K562 (cell line): ENCODE measurements around the gene ATOH1. TPM values are rescaled to one million over a fixed set of nuclear protein-coding genes. Genes with fewer than 3 reads are reported as not detected.

Experiments used
- ATAC-seq: fragments of 200-7000 bp; cut with Tn5 transposase; 3 replicates; pipeline ENCODE4 v1.9.1; 2020; ENCODE audit warnings: moderate library complexity
- BruUV-seq: library from RNA; stranded (reverse); fragments of 400-500 nt; replicated peaks from 2 replicates; lab custom pipeline; 2021; lab: Mats Ljungman, UMichigan
- CTCF ChIA-PET: fragments of 300-600 bp; formaldehyde crosslinking; extraction: SDS; loops from one replicate; lab custom pipeline; 2021; ENCODE audit warnings: low intra/inter-chr PET ratio; lab: Yijun Ruan, JAX
- POLR2A ChIA-PET: fragments of 300-600, 350-650 bp; sonication (Branson Sonifier 250); formaldehyde crosslinking; extraction: SDS; loops from one replicate; lab custom pipeline; 2021; ENCODE audit warnings: antibody characterized with exemption, inconsistent platforms; lab: Yijun Ruan, JAX
- DNase-seq, 4 experiments: peaks; one replicate each; pipeline versions ENCODE4 v3.0.0 to v3.0.0-alpha.2; 2011 to 2018; ENCODE audit warnings: low spot score in 3 of 4, mixed read lengths in 3 of 4; ENCODE audit errors: extremely low read depth in 1 of 4
- FAIRE-seq: peaks from 2 replicates; lab custom pipeline; 2011; peaks lifted over from hg19 to GRCh38; lab: Jason Lieb, UNC
- H2AFZ ChIP-seq: 2 replicates; pipeline ENCODE4 v1.6.0; 2011; ENCODE audit warnings: low read depth, low read length, control low read depth, inconsistent platforms
- H3K27ac ChIP-seq: fragments of 200-600 bp; 3 replicates; pipeline ENCODE4 v1.8.0; 2011; ENCODE audit warnings: low read depth, mild to moderate bottlenecking, control low read depth, inconsistent platforms, low read length, moderate library complexity, mixed read lengths; ENCODE audit errors: extremely low read depth
- H3K27me3 ChIP-seq, 2 experiments: fragments of 300-600 bp in 1 of 2; 2 replicates in 1 of 2; 3 replicates in 1 of 2; pipeline versions ENCODE4 v1.6.0 to v1.8.0; 2011; ENCODE audit warnings: inconsistent platforms in 2 of 2, low read length in 2 of 2, mild to moderate bottlenecking in 1 of 2, mixed read lengths in 1 of 2, moderate library complexity in 1 of 2; ENCODE audit not compliant: control insufficient read depth in 2 of 2, insufficient read depth in 2 of 2
- H3K36me3 ChIP-seq: fragments of 300-600 bp; 3 replicates; pipeline ENCODE4 v1.8.0; 2011; ENCODE audit warnings: mild to moderate bottlenecking, low read length, inconsistent platforms; ENCODE audit not compliant: control insufficient read depth, insufficient read depth
- H3K4me1 ChIP-seq, 2 experiments: fragments of 200-600 bp in 1 of 2; replicated peaks in 1 of 2; 2 replicates in 1 of 2; 3 replicates in 1 of 2; pipeline versions ENCODE4 v1.5.1 to v1.8.0; 2011; ENCODE audit warnings: inconsistent platforms in 2 of 2, low read length in 2 of 2, mild to moderate bottlenecking in 1 of 2, mixed read lengths in 1 of 2, moderate library complexity in 1 of 2; ENCODE audit not compliant: control insufficient read depth in 2 of 2, insufficient read depth in 2 of 2
- H3K4me2 ChIP-seq: 2 replicates; pipeline ENCODE4 v1.6.1; 2011; ENCODE audit warnings: low read length, control low read depth, inconsistent platforms, mixed read lengths; ENCODE audit not compliant: insufficient read depth
- H3K4me3 ChIP-seq: fragments of 200-600 bp; sonication (generic), shearing (Covaris generic); 2 replicates; pipeline ENCODE4 v1.5.1; 2016; ENCODE audit warnings: control low read depth, inconsistent platforms
- H3K79me2 ChIP-seq: fragments of 200-600 bp; 3 replicates; pipeline ENCODE4 v1.8.0; 2011; ENCODE audit warnings: low read length, inconsistent platforms; ENCODE audit not compliant: control insufficient read depth, insufficient read depth
- H3K9ac ChIP-seq, 2 experiments: 2 replicates each; pipeline versions ENCODE4 v1.6.0 to v1.6.1; 2011; ENCODE audit warnings: low read depth in 2 of 2, low read length in 2 of 2, control low read depth in 1 of 2, inconsistent platforms in 1 of 2, mild to moderate bottlenecking in 1 of 2, mixed read lengths in 1 of 2; ENCODE audit not compliant: insufficient read depth in 1 of 2
- H3K9me1 ChIP-seq: one replicate; pipeline ENCODE4 v1.6.0; 2011; ENCODE audit warnings: inconsistent platforms, mild to moderate bottlenecking, low read length, moderate library complexity; ENCODE audit not compliant: control insufficient read depth, insufficient read depth
- H3K9me3 ChIP-seq: replicated peaks from 2 replicates; pipeline ENCODE4 v1.5.1; 2011; ENCODE audit warnings: low read depth, low read length, inconsistent platforms; ENCODE audit not compliant: control insufficient read depth, insufficient read depth
- H4K20me1 ChIP-seq: replicated peaks from 2 replicates; pipeline ENCODE4 v1.6.1; 2011; ENCODE audit warnings: low read length, inconsistent platforms, mixed read lengths; ENCODE audit not compliant: control insufficient read depth, insufficient read depth
- CBX2 ChIP-seq: fragments of 200-600 bp; sonication (generic); IDR thresholded peaks from one replicate; pipeline ENCODE4 v1.6.1; 2012; ENCODE audit warnings: mild to moderate bottlenecking, low read length, inconsistent platforms; ENCODE audit not compliant: insufficient read depth, poor library complexity, severe bottlenecking
- CSDE1 ChIP-seq, 2 experiments: fragments of 450-650 bp; IDR thresholded peaks; 2 replicates each; pipeline ENCODE4 v1.6.1; 2016; ENCODE audit warnings: mild to moderate bottlenecking in 1 of 2
- DMBX1 ChIP-seq: fragments of 250-450 bp; sonication (Bioruptor Pico); IDR thresholded peaks from 2 replicates; pipeline ENCODE4 v1.8.0; 2022; ENCODE audit warnings: inconsistent platforms, mild to moderate bottlenecking, moderate library complexity, borderline replicate concordance
- ELF2 ChIP-seq: fragments of 250-450 bp; sonication (Bioruptor Pico); IDR thresholded peaks from 2 replicates; pipeline ENCODE4 v1.5.0; 2021; ENCODE audit warnings: mild to moderate bottlenecking
- FOXJ3 ChIP-seq: sonication (generic); formaldehyde crosslinking; IDR thresholded peaks from 2 replicates; pipeline ENCODE4 v1.4.0; 2020; ENCODE audit warnings: mild to moderate bottlenecking, missing genetic modification reagents
- GMEB1 ChIP-seq: fragments of 250-450 bp; sonication (Bioruptor Pico); IDR thresholded peaks from 2 replicates; pipeline ENCODE4 v1.4.0; 2020; ENCODE audit warnings: mild to moderate bottlenecking
- NCOA4 ChIP-seq: fragments of 450-650 bp; IDR thresholded peaks from 2 replicates; pipeline ENCODE4 v1.6.1; 2018; ENCODE audit warnings: mild to moderate bottlenecking; ENCODE audit not compliant: partially characterized antibody
- NFYB ChIP-seq: IDR thresholded peaks from 2 replicates; pipeline ENCODE4 v1.6.1; 2011; ENCODE audit warnings: mild to moderate bottlenecking, moderate library complexity; ENCODE audit not compliant: insufficient read length; ENCODE audit errors: extremely low read depth
- PTRF ChIP-seq: fragments of 450-650 bp; IDR thresholded peaks from 2 replicates; pipeline ENCODE4 v1.6.1; 2016; ENCODE audit warnings: mild to moderate bottlenecking, missing genetic modification characterization, missing compliant biosample characterization
- RBM14 ChIP-seq: fragments of 200-400 bp; formaldehyde crosslinking; IDR thresholded peaks from 2 replicates; pipeline ENCODE4 v1.6.1; 2018; ENCODE audit warnings: low read depth, mild to moderate bottlenecking, low read length, moderate library complexity, borderline replicate concordance; ENCODE audit not compliant: insufficient read depth
- RBM25 ChIP-seq: fragments of 200-400 bp; formaldehyde crosslinking; IDR thresholded peaks from 2 replicates; pipeline ENCODE4 v1.6.1; 2018; ENCODE audit warnings: low read length, low read depth, moderate library complexity; ENCODE audit not compliant: severe bottlenecking
- SAFB2 ChIP-seq: fragments of 200-400 bp; formaldehyde crosslinking; IDR thresholded peaks from 2 replicates; pipeline ENCODE4 v1.6.1; 2018; ENCODE audit warnings: borderline replicate concordance, low read length, low read depth, moderate library complexity; ENCODE audit not compliant: severe bottlenecking
- TGIF2 ChIP-seq: sonication (generic); formaldehyde crosslinking; IDR thresholded peaks from 2 replicates; pipeline ENCODE4 v1.8.1; 2022; ENCODE audit warnings: mild to moderate bottlenecking, missing genetic modification reagents, moderate library complexity
- XRCC5 ChIP-seq: fragments of 200-400 bp; formaldehyde crosslinking; IDR thresholded peaks from 2 replicates; pipeline ENCODE4 v1.6.1; 2017; ENCODE audit warnings: low read depth, mild to moderate bottlenecking, low read length
- ZNF280A ChIP-seq: fragments of 450-650 bp; IDR thresholded peaks from 2 replicates; pipeline ENCODE4 v1.6.1; 2018; ENCODE audit warnings: mild to moderate bottlenecking, low read depth; ENCODE audit not compliant: partially characterized antibody
- ZNF644 ChIP-seq: fragments of 200-800 bp; sonication (Bioruptor generic); IDR thresholded peaks from 2 replicates; pipeline ENCODE4 v1.6.1; 2016; ENCODE audit warnings: low read depth, missing genetic modification characterization, missing compliant biosample characterization
- ZNF77 ChIP-seq: fragments of 250-450 bp; sonication (Bioruptor Pico); IDR thresholded peaks from 2 replicates; pipeline ENCODE4 v1.5.0; 2020
- WGBS: fragments of 100-300 bp; shearing (Covaris generic); methylation state at CpG from one replicate; pipeline ENCODE4 v1.1.6; 2016; ENCODE audit warnings: low coverage, mixed read lengths; ENCODE audit not compliant: insufficient coverage; ENCODE audit errors: missing lambda C conversion rate; 5-methylcytosine and 5-hydroxymethylcytosine counted together
- in situ Hi-C: fragments of 300-500 bp; cut with MboI; formaldehyde crosslinking; loops from 4 replicates; pipeline ENCODE4 v1.15.0; 2018; ENCODE audit warnings: inconsistent platforms, mixed read lengths
- intact Hi-C: fragments of 100-400 bp; cut with micrococcal nuclease; formaldehyde crosslinking; loops from 2 replicates; pipeline ENCODE4 v1.14.2; 2022
- polyA plus RNA-seq, 8 experiments: library from polyadenylated mRNA; depleted of rRNA in 4 of 8; stranded (reverse) in 5 of 8; unstranded in 3 of 8; fragments of >200 nt; fragmentation: Nextera tagmentation in 2 of 8; fragmentation: Illumina TruSeq in 1 of 8; extraction: Ambion mirVana in 2 of 8; extraction: Trizol in 1 of 8; gene quantifications; 2 replicates each; pipeline versions ENCODE4 v1.2.1 to v1.2.3, GENCODE V29; 2011 to 2014; ENCODE audit warnings: inconsistent platforms in 1 of 8, missing spikeins in 1 of 8
- total RNA-seq, 7 experiments: library from RNA; depleted of rRNA in 6 of 7; stranded (reverse); fragments of >200 nt in 6 of 7; fragmentation: Illumina TruSeq in 2 of 7; extraction: Trizol in 2 of 7; gene quantifications; 2 replicates each; pipeline versions ENCODE4 v1.2.1 to v1.2.3, GENCODE V29; 2011 to 2021; ENCODE audit warnings: low replicate concordance in 1 of 7

ATOH1 gene
- total and polyA plus RNA-seq, 9 of the 15 experiments (the other 6 are each of a cell fraction or from before 2014, with no cell fraction given) = not detected

GRCh38 chr4:93842601-93843252 lies 14.2 kb downstream of the ATOH1 start:
- Histone ChIP-seq H3K27me3 (no peaks in the 10 kb centered on the region), H3K9me1 (no peaks in the 10 kb centered on the region), H2AFZ (no peak overlapping the region), H4K20me1 (no peaks in the 10 kb centered on the region), H3K27ac (no peak overlapping the region), H3K9ac (no peak overlapping the region), H3K4me3 (no peak overlapping the region), H3K79me2 (no peaks in the 10 kb centered on the region), H3K4me1 (no peaks in the 10 kb centered on the region), H3K9me3 (no peaks in the 10 kb centered on the region), H3K36me3 (no peaks in the 10 kb centered on the region), H3K4me2 (no peak overlapping the region)
- ChIA-PET POLR2A (interaction anchor here (0.7 kb wide), 1 partner anchor 11 kb away, joined by 3 read pairs; no protein-coding TSS in a partner anchor), CTCF (no interaction called here)
- DNase-seq = no peak
- ATAC-seq = no peak
- in situ Hi-C loops = no loop called here
- TF ChIP-seq ZNF77 (CRISPR knock-in tag) (no peak), FOXJ3 (CRISPR knock-in tag) (no peak), ELF2 (CRISPR knock-in tag) (no peak), XRCC5 (no peak), ZNF644 (tag) (no peak), SAFB2 (no peak), DMBX1 (CRISPR knock-in tag) (no peak), RBM25 (no peak), RBM14 (no peak), CBX2 (no peak), ZNF280A (no peak), NFYB (no peak), CSDE1 (IDR thresholded peaks at IDR 0.05) (no peak), PTRF (tag) (no peak), TGIF2 (CRISPR knock-in tag) (no peak), GMEB1 (CRISPR knock-in tag) (no peak), NCOA4 (no peak)
- BruUV-seq = no TSS peak
- 0% methylated on average over 2 of the region's 2 CpGs for whole genome bisulfite sequencing
- intact Hi-C loops = no loop called here
- no peak for FAIRE-seq
